C4-2B (cell line): ENCODE measurements around the gene SEMG2.

Experiments
- ZFX ChIP-seq: fragments of 450-650 bp; IDR thresholded peaks from 2 replicates; pipeline ENCODE4 v1.6.1; 2017
- TF ChIP-seq, protein P1 (sequence below): fragments of 450-650 bp; conservative IDR thresholded peaks from 2 replicates; pipeline ENCODE4 v1.5.1; 2017; ENCODE audit warnings: mild to moderate bottlenecking

DNA sequence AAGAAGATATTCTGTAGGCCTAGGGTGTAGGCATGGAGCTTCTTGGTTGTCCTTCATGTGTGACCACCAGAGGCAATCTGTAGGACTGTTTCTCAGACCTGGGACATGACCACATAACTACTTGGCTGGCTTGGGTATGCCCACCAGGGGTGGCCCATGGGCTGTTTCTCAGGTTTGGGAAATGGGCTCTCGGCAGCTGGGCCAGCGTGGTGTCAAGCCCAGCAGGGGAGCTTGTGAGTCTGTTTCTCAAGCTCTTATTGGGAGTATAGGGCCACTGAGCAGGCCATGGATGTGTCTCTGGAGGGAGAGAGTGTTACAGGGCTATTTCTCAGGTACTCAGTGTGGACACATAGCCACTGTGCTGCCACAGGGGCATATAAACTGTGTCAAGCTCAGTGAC lies 2.5 kb upstream of the SEMG2 start:
- TF ChIP-seq, protein P1, sequence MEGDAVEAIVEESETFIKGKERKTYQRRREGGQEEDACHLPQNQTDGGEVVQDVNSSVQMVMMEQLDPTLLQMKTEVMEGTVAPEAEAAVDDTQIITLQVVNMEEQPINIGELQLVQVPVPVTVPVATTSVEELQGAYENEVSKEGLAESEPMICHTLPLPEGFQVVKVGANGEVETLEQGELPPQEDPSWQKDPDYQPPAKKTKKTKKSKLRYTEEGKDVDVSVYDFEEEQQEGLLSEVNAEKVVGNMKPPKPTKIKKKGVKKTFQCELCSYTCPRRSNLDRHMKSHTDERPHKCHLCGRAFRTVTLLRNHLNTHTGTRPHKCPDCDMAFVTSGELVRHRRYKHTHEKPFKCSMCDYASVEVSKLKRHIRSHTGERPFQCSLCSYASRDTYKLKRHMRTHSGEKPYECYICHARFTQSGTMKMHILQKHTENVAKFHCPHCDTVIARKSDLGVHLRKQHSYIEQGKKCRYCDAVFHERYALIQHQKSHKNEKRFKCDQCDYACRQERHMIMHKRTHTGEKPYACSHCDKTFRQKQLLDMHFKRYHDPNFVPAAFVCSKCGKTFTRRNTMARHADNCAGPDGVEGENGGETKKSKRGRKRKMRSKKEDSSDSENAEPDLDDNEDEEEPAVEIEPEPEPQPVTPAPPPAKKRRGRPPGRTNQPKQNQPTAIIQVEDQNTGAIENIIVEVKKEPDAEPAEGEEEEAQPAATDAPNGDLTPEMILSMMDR = no peak; the same call in 1 of the 2 replicates
- no peak for TF ChIP-seq ZFX
